ENCODE results near the gene COMMD4. TPM values are rescaled to one million over a fixed set of nuclear protein-coding genes. Genes with fewer than 3 reads are reported as not detected.
A peak's percentile ranks its signal among the peaks of the same experiment; 100 is the strongest.
"Not testable (repeated sequence)": the region's sequence is repeated elsewhere in the genome, so short reads cannot be mapped to it uniquely, and the experiment has no call there.

Gene COMMD4
- total RNA-seq, 1 experiment from 2014 or later: 94.3 TPM

- H3K36me3 Mint-ChIP-seq (ENCODE audit: insufficient read depth, unreplicated experiment); H3K27me3 ChIP-seq (replicated peaks; ENCODE audit: control insufficient read depth, insufficient read depth, low read length); H3K9me3 Mint-ChIP-seq (ENCODE audit: unreplicated experiment); H3K36me3 ChIP-seq (ENCODE audit: control insufficient read depth, insufficient read depth, low read length); H3K4me3 ChIP-seq (ENCODE audit: low read depth, low read length); BruUV-seq (replicated peaks); H3K4me1 ChIP-seq; DNase-seq; POLR2A ChIA-PET; H3K27me3 Mint-ChIP-seq (ENCODE audit: insufficient read depth, unreplicated experiment); H3K4me1 Mint-ChIP-seq (ENCODE audit: low read depth, unreplicated experiment); intact Hi-C loops (cut with micrococcal nuclease; ENCODE audit: unreplicated experiment); H3K27ac Mint-ChIP-seq (ENCODE audit: unreplicated experiment); H3K4me3 Mint-ChIP-seq (ENCODE audit: unreplicated experiment); CTCF ChIA-PET; H3K9me3 ChIP-seq: not testable (repeated sequence)
These were observed 2.0 kb upstream of the COMMD4 start for GRCh38 chr15:75333654-75334419.

GRCh38 chr15:75335313-75335704 lies 554 bp upstream of the COMMD4 start:
- CTCF ChIA-PET: interaction anchor here (1.0 kb wide), 1 partner anchor 33 kb away, joined by 3 read pairs; no protein-coding TSS in a partner anchor
- intact Hi-C loops (cut with micrococcal nuclease; ENCODE audit: unreplicated experiment): no loop called here
- H3K4me3 ChIP-seq (ENCODE audit: low read depth, low read length): peak overlapping the region; percentile 64
- Mint-ChIP-seq H3K27ac (ENCODE audit: unreplicated experiment) (peak overlapping the region; percentile 94), H3K4me1 (ENCODE audit: low read depth, unreplicated experiment) (peaks cover 7% of the 10 kb centered on the region), H3K36me3 (ENCODE audit: insufficient read depth, unreplicated experiment) (peaks cover 7% of the 10 kb centered on the region), H3K9me3 (ENCODE audit: unreplicated experiment) (no peaks in the 10 kb centered on the region), H3K27me3 (ENCODE audit: insufficient read depth, unreplicated experiment) (no peaks in the 10 kb centered on the region), H3K4me3 (ENCODE audit: unreplicated experiment) (peak overlapping the region; percentile 90)
- no peaks in the 10 kb centered on the region for H3K36me3 ChIP-seq (ENCODE audit: control insufficient read depth, insufficient read depth, low read length)
- H3K9me3 ChIP-seq: no peaks in the 10 kb centered on the region
- BruUV-seq (replicated peaks): no TSS peak
- no peaks in the 10 kb centered on the region for H3K27me3 ChIP-seq (replicated peaks; ENCODE audit: control insufficient read depth, insufficient read depth, low read length)
- TF ChIP-seq, protein P1, sequence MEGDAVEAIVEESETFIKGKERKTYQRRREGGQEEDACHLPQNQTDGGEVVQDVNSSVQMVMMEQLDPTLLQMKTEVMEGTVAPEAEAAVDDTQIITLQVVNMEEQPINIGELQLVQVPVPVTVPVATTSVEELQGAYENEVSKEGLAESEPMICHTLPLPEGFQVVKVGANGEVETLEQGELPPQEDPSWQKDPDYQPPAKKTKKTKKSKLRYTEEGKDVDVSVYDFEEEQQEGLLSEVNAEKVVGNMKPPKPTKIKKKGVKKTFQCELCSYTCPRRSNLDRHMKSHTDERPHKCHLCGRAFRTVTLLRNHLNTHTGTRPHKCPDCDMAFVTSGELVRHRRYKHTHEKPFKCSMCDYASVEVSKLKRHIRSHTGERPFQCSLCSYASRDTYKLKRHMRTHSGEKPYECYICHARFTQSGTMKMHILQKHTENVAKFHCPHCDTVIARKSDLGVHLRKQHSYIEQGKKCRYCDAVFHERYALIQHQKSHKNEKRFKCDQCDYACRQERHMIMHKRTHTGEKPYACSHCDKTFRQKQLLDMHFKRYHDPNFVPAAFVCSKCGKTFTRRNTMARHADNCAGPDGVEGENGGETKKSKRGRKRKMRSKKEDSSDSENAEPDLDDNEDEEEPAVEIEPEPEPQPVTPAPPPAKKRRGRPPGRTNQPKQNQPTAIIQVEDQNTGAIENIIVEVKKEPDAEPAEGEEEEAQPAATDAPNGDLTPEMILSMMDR (IDR thresholded peaks at IDR 0.05; ENCODE audit: insufficient read depth in 1 of 2, low read depth in 1 of 2, low read length in 1 of 2, severe bottlenecking in 1 of 2, unreplicated experiment in 1 of 2): no peak
- no peaks in the 10 kb centered on the region; the same call in 1 of the 2 replicates for H3K4me1 ChIP-seq
- DNase-seq: no peak
- POLR2A ChIA-PET: interaction anchor here (1.0 kb wide), 1 partner anchor 33 kb away, joined by 3 read pairs; the partner anchor contains the start of gene MAN2C1

DNA sequence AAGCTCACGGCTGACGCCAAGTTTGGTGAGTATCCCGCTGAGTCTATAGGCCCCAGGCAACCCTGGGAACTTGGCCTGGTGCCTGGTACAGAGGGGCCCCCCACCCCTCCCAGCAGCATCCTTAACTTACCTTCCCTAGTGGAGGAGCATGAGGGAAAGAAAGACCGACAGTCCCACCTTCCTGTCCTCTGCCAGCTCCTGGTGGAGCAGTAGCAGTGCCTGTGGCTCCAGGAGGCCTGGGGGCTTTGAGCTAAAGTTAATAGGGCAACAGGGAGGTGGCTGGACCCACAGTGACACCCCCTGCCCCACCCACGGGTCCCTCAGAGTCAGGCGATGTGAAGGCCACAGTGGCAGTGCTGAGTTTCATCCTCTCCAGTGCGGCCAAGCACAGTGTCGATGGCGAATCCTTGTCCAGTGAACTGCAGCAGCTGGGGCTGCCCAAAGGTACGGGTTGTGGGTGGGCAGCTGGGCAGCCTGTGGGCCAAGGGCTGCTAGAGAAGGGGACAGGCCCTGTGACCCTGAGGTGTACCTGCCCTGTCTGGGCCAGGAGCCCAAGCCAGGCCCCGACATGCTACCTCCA lies 2.9 kb downstream of the COMMD4 start:
- no peak overlapping the region for H3K4me3 ChIP-seq (ENCODE audit: low read depth, low read length)
- peaks cover 7% of the 10 kb centered on the region for H3K36me3 Mint-ChIP-seq (ENCODE audit: insufficient read depth, unreplicated experiment)
- ChIA-PET POLR2A (no interaction called here), CTCF (no interaction called here)
- no TSS peak for BruUV-seq (replicated peaks)
- DNase-seq: no peak
- no peaks in the 10 kb centered on the region; the same call in 1 of the 2 replicates for H3K4me1 ChIP-seq
- no peaks in the 10 kb centered on the region for H3K36me3 ChIP-seq (ENCODE audit: control insufficient read depth, insufficient read depth, low read length)
- H3K4me1 Mint-ChIP-seq (ENCODE audit: low read depth, unreplicated experiment): peaks cover 7% of the 10 kb centered on the region
- H3K9me3 Mint-ChIP-seq (ENCODE audit: unreplicated experiment): no peaks in the 10 kb centered on the region
- TF ChIP-seq, protein P1 (IDR thresholded peaks at IDR 0.05; ENCODE audit: insufficient read depth in 1 of 2, low read depth in 1 of 2, low read length in 1 of 2, severe bottlenecking in 1 of 2, unreplicated experiment in 1 of 2): no peak
- no peak overlapping the region for H3K4me3 Mint-ChIP-seq (ENCODE audit: unreplicated experiment)
- H3K27ac Mint-ChIP-seq (ENCODE audit: unreplicated experiment): no peak overlapping the region
- H3K27me3 ChIP-seq (replicated peaks; ENCODE audit: control insufficient read depth, insufficient read depth, low read length): no peaks in the 10 kb centered on the region
- H3K27me3 Mint-ChIP-seq (ENCODE audit: insufficient read depth, unreplicated experiment): no peaks in the 10 kb centered on the region
- H3K9me3 ChIP-seq: no peaks in the 10 kb centered on the region
- intact Hi-C loops (cut with micrococcal nuclease; ENCODE audit: unreplicated experiment): no loop called here
